ENCODE measurements around the gene ZNF778. TPM values are rescaled to one million over a fixed set of nuclear protein-coding genes. Genes with fewer than 3 reads are reported as not detected.
A peak's percentile ranks its signal among the peaks of the same experiment; 100 is the strongest.
"Not testable (repeated sequence)": the region's sequence is repeated elsewhere in the genome, so short reads cannot be mapped to it uniquely, and the experiment has no call there.

The ZNF778 gene
- total RNA-seq, 1 donor from 2014 or later = 5.8 TPM

DNA sequence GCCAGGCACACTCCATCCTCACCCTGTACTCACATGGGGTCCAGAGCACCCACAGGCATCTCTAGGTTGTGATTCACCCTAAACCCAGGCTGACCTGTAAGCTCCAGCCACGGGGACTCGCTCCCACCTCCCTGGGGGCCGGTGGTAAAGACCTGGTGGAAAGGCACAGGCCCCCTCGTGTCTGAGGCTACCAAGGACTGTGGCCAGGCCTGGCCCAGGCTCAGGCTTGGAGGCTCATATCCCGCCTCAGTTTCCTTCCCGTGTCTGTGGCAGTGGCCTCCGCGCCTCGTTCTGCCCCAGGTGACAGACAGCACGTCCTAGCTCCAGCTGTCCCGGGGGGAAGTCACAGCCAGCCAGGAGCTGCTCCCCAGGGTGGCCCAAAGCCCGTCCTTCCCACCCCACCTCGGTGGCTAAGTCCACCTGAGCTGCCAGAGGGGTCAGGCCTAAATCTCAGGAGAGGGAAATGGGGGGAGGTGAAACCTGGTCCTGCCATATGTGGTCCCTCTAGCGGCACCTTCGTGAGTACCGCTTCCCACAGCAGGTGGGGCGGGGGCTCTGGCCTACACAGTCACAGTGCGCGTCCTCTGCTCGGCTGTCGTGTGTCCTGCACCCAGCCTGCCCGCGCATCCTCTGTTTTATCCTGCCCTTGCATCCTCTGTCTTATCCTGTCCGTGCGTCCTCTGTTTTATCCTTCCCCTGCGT, 33.4 kb upstream of the ZNF778 start:
- no peak for DNase-seq (ENCODE audit: low spot score)
- H3K36me3 Mint-ChIP-seq (ENCODE audit: low read depth) = no peaks in the 10 kb centered on the region
- no peaks in the 10 kb centered on the region for H3K4me1 Mint-ChIP-seq (ENCODE audit: low read depth)
- H3K27me3 Mint-ChIP-seq (ENCODE audit: low read depth) = peaks cover 5% of the 10 kb centered on the region
- H3K4me3 Mint-ChIP-seq (ENCODE audit: unreplicated experiment) = no peak overlapping the region
- no peaks in the 10 kb centered on the region for H3K9me3 Mint-ChIP-seq (ENCODE audit: low read depth)
- TF ChIP-seq CTCF (IDR thresholded peaks at IDR 0.05) = no peak
- H3K27ac Mint-ChIP-seq (ENCODE audit: unreplicated experiment) = no peak overlapping the region

- TF ChIP-seq CTCF (IDR thresholded peaks at IDR 0.05) = no peak
- H3K4me3 Mint-ChIP-seq (ENCODE audit: unreplicated experiment) = no peak overlapping the region
- DNase-seq (ENCODE audit: low spot score) = no peak
- H3K27me3 Mint-ChIP-seq (ENCODE audit: low read depth) = peaks cover 5% of the 10 kb centered on the region
- no peak overlapping the region for H3K27ac Mint-ChIP-seq (ENCODE audit: unreplicated experiment)
- no peaks in the 10 kb centered on the region for H3K36me3 Mint-ChIP-seq (ENCODE audit: low read depth)
- H3K9me3 Mint-ChIP-seq (ENCODE audit: low read depth) = no peaks in the 10 kb centered on the region
- no peaks in the 10 kb centered on the region for H3K4me1 Mint-ChIP-seq (ENCODE audit: low read depth)
Measured at GRCh38 chr16:89184677-89184932, 32.9 kb upstream of the ZNF778 start.

GRCh38 chr16:89184933-89185794, 32.3 kb upstream of the ZNF778 start:
- no peak for DNase-seq (ENCODE audit: low spot score)
- H3K27me3 Mint-ChIP-seq (ENCODE audit: low read depth) = peaks cover 5% of the 10 kb centered on the region
- no peaks in the 10 kb centered on the region for H3K36me3 Mint-ChIP-seq (ENCODE audit: low read depth)
- no peaks in the 10 kb centered on the region for H3K9me3 Mint-ChIP-seq (ENCODE audit: low read depth)
- H3K27ac Mint-ChIP-seq (ENCODE audit: unreplicated experiment) = no peak overlapping the region
- H3K4me3 Mint-ChIP-seq (ENCODE audit: unreplicated experiment) = no peak overlapping the region
- no peaks in the 10 kb centered on the region for H3K4me1 Mint-ChIP-seq (ENCODE audit: low read depth)
- TF ChIP-seq CTCF (IDR thresholded peaks at IDR 0.05) = no peak

GRCh38 chr16:89185887-89186592, 31.5 kb upstream of the ZNF778 start:
- not testable (repeated sequence) for H3K27me3 Mint-ChIP-seq (ENCODE audit: low read depth); H3K4me3 Mint-ChIP-seq (ENCODE audit: unreplicated experiment); H3K27ac Mint-ChIP-seq (ENCODE audit: unreplicated experiment); H3K4me1 Mint-ChIP-seq (ENCODE audit: low read depth); H3K36me3 Mint-ChIP-seq (ENCODE audit: low read depth); H3K9me3 Mint-ChIP-seq (ENCODE audit: low read depth); DNase-seq (ENCODE audit: low spot score)

GRCh38 chr16:89186593-89187031, 30.9 kb upstream of the ZNF778 start:
- H3K4me3 Mint-ChIP-seq (ENCODE audit: unreplicated experiment); H3K4me1 Mint-ChIP-seq (ENCODE audit: low read depth); DNase-seq (ENCODE audit: low spot score); H3K9me3 Mint-ChIP-seq (ENCODE audit: low read depth); H3K27me3 Mint-ChIP-seq (ENCODE audit: low read depth); H3K27ac Mint-ChIP-seq (ENCODE audit: unreplicated experiment); H3K36me3 Mint-ChIP-seq (ENCODE audit: low read depth): not testable (repeated sequence)

DNA sequence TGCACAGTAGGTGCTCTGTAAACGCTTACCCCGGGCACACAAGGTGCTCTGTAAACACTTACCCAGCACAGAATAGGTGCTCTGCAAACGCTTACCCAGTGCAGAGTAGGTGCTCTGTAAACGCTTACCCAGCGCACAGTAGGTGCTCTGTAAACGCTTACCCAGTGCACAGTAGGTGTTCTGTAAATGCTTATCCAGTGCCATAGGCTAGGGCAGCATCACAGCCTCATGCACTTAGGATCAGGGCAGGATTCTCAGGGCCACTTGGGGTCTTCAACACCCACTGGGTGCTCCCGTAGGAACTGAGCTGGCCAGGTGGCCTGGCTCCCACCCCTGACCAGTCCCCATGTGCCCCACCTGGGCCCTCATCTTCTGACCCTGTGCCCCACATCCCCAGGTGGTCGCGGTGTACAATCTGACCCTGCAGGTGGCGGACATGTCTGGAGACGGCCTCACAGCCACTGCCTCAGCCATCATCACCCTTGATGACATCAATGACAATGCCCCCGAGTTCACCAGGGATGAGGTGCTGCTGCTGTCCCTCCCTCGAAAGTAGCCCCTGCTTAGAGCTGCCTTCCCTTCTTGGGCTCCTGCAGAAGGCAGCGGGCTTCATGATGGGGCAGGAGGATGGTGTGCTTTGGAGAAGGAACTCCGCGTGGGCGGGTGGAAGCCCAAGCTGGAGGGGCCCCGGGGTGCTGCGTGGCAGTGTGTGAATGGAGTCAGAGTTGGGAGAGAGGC, 30.3 kb upstream of the ZNF778 start:
- TF ChIP-seq CTCF (IDR thresholded peaks at IDR 0.05) = no peak
- Mint-ChIP-seq H3K36me3 (ENCODE audit: low read depth) (no peaks in the 10 kb centered on the region), H3K4me1 (ENCODE audit: low read depth) (no peaks in the 10 kb centered on the region), H3K9me3 (ENCODE audit: low read depth) (no peaks in the 10 kb centered on the region), H3K4me3 (ENCODE audit: unreplicated experiment) (no peak overlapping the region), H3K27ac (ENCODE audit: unreplicated experiment) (peak overlapping the region; percentile 29), H3K27me3 (ENCODE audit: low read depth) (peaks cover 5% of the 10 kb centered on the region)
- no peak for DNase-seq (ENCODE audit: low spot score)

Data from chondrocyte (in vitro differentiated cells).